CD4-positive, alpha-beta T cell (primary cell): ENCODE results near the gene ADARB2. TPM values are rescaled to one million over a fixed set of nuclear protein-coding genes. Genes with fewer than 3 reads are reported as not detected.
"Not testable (repeated sequence)": the region's sequence is repeated elsewhere in the genome, so short reads cannot be mapped to it uniquely, and the experiment has no call there.

ENCODE experiments used
- ATAC-seq: fragments of 200-7000 bp; cut with Tn5 transposase; one replicate; pipeline ENCODE4 v1.10.0; 2022; ENCODE audit warnings: mild to moderate bottlenecking; ENCODE audit not compliant: poor library complexity
- CTCF ChIA-PET: fragments of 350-600 bp; sonication (Branson Sonifier 250); formaldehyde crosslinking; loops from one replicate; lab custom pipeline; 2021; ENCODE audit warnings: antibody characterized with exemption, inconsistent platforms; lab: Charles Lee
- POLR2A ChIA-PET: fragments of 350-600 bp; sonication (Branson Sonifier 250); formaldehyde crosslinking; loops from one replicate; lab custom pipeline; 2021; ENCODE audit warnings: antibody characterized with exemption, inconsistent platforms; lab: Charles Lee
- DNase-seq, 14 experiments: peaks; one replicate each; pipeline ENCODE4 v3.0.0-alpha.2; 2013 to 2020; ENCODE audit warnings: mixed read lengths in 2 of 14
- H3K27ac ChIP-seq, 2 donors: one replicate each; pipeline versions ENCODE4 v1.5.1 to v1.7.0; 2013; ENCODE audit warnings: low read length in 2 of 2, low read depth in 1 of 2, mild to moderate bottlenecking in 1 of 2
- H3K27me3 ChIP-seq, 2 experiments: 1 replicate in 1 of 2; 2 replicates in 1 of 2; pipeline versions ENCODE4 v1.6.1 to v1.7.0; 2013; ENCODE audit warnings: low read length in 2 of 2, control low read depth in 1 of 2, mild to moderate bottlenecking in 1 of 2, moderate library complexity in 1 of 2; ENCODE audit not compliant: insufficient read depth in 2 of 2, control insufficient read depth in 1 of 2
- H3K36me3 ChIP-seq: one replicate; pipeline ENCODE4 v1.6.1; 2013; ENCODE audit warnings: low read length, control low read depth; ENCODE audit not compliant: insufficient read depth
- H3K4me1 ChIP-seq: one replicate; pipeline ENCODE4 v1.6.1; 2013; ENCODE audit warnings: low read length, control low read depth; ENCODE audit not compliant: insufficient read depth
- H3K4me3 ChIP-seq: one replicate; pipeline ENCODE4 v1.5.1; 2013; ENCODE audit warnings: mild to moderate bottlenecking, low read length, moderate library complexity
- H3K9me3 ChIP-seq, 2 experiments: 1 replicate in 1 of 2; 2 replicates in 1 of 2; pipeline versions ENCODE4 v1.6.1 to v1.7.0; 2013; ENCODE audit warnings: low read length in 2 of 2, mild to moderate bottlenecking in 2 of 2, control low read depth in 1 of 2, moderate library complexity in 1 of 2; ENCODE audit not compliant: control insufficient read depth in 1 of 2, insufficient read depth in 1 of 2
- H3K27ac Mint-ChIP-seq: one replicate; pipeline ENCODE4 v1.8.0; 2020; ENCODE audit warnings: mixed read lengths
- H3K27me3 Mint-ChIP-seq: one replicate; pipeline ENCODE4 v1.8.0; 2021; ENCODE audit warnings: mixed read lengths
- H3K36me3 Mint-ChIP-seq: one replicate; pipeline ENCODE4 v1.8.0; 2021; ENCODE audit warnings: low read depth, mixed read lengths
- H3K4me1 Mint-ChIP-seq: one replicate; pipeline ENCODE4 v1.8.0; 2021; ENCODE audit warnings: low read depth, mixed read lengths
- H3K4me3 Mint-ChIP-seq: one replicate; pipeline ENCODE4 v1.8.0; 2020; ENCODE audit warnings: mild to moderate bottlenecking, mixed read lengths
- H3K9me3 Mint-ChIP-seq: one replicate; pipeline ENCODE4 v1.8.0; 2020; ENCODE audit warnings: mixed read lengths
- intact Hi-C, 2 experiments: fragments of 100-400 bp; cut with DNase I in 1 of 2; cut with micrococcal nuclease in 1 of 2; formaldehyde crosslinking; loops; one replicate each; pipeline versions ENCODE4 v1.15.1 to v1.9.0; 2023 to 2025; cut with DNase I, micrococcal nuclease
- total RNA-seq, 174 experiments: library from RNA in 2 of 174; stranded (reverse) in 2 of 174; gene quantifications; one replicate each; pipeline ENCODE4 v1.2.3 and lab custom pipeline; 2021 to 2026
- TF ChIP-seq, protein P1 (sequence below): fragments of 200-600 bp; IDR thresholded peaks from one replicate; pipeline ENCODE4 v1.8.0; 2022; ENCODE audit warnings: antibody characterized with exemption, mild to moderate bottlenecking

Gene ADARB2
- total RNA-seq, 2 experiments from 2014 or later: 0.14 TPM; not detected in 1

DNA sequence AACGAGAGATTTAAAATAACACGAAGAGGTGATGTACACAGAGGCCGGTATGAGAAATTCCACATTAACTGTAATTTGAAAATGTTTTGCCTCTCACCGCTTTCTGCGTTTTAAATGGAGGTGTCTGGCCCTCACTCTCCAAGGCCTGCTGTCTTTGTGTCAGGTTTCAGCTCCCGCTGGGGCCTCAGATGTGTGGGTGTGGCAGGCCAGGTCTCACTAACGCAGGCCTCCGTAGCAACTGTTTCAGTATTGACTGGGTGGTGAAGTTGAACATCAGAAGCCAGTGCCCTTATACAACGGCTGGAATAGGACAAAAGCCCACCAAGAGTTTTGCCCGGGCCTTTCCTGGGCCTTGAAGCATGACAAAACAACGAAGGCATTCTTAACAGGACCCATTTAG is 303.1 kb downstream of the ADARB2 start:
- Histone ChIP-seq H3K36me3 (no peaks in the 10 kb centered on the region), H3K27me3 (peaks cover 0 to 4% of the 10 kb centered on the region in 2 experiments), H3K27ac (no peak overlapping the region), H3K4me3 (no peak overlapping the region), H3K9me3 (peaks cover 0 to 8% of the 10 kb centered on the region in 2 experiments), H3K4me1 (no peaks in the 10 kb centered on the region)
- Mint-ChIP-seq H3K4me1 (no peaks in the 10 kb centered on the region), H3K27ac (no peak overlapping the region), H3K27me3 (peaks cover 6% of the 10 kb centered on the region), H3K9me3 (peaks cover 5% of the 10 kb centered on the region), H3K4me3 (no peak overlapping the region), H3K36me3 (no peaks in the 10 kb centered on the region)
- TF ChIP-seq, protein P1, sequence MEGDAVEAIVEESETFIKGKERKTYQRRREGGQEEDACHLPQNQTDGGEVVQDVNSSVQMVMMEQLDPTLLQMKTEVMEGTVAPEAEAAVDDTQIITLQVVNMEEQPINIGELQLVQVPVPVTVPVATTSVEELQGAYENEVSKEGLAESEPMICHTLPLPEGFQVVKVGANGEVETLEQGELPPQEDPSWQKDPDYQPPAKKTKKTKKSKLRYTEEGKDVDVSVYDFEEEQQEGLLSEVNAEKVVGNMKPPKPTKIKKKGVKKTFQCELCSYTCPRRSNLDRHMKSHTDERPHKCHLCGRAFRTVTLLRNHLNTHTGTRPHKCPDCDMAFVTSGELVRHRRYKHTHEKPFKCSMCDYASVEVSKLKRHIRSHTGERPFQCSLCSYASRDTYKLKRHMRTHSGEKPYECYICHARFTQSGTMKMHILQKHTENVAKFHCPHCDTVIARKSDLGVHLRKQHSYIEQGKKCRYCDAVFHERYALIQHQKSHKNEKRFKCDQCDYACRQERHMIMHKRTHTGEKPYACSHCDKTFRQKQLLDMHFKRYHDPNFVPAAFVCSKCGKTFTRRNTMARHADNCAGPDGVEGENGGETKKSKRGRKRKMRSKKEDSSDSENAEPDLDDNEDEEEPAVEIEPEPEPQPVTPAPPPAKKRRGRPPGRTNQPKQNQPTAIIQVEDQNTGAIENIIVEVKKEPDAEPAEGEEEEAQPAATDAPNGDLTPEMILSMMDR: no peak
- ATAC-seq (no peak), DNase-seq (no peak)
- CTCF ChIA-PET: no interaction called here
- intact Hi-C loops: no loop called here
- POLR2A ChIA-PET: no interaction called here

DNA sequence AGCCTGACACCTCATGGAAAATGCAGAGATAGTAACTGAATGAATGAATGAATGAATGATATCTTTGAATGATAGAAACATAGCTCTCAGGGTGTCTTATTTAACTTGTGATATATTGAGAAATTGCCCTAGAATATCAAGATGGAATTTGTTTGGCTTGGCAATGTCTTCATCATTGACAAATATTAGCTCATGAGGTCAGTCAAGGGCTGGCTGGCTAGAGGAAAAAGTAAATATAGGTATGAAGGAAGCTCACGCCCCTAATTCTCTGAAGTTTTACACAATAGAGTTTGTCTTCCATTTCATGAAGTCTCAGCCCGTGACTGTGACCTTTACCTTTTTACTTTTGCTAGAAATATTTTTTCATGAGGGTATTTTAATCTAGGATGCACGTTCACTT is 305.2 kb downstream of the ADARB2 start:
- CTCF ChIA-PET: no interaction called here
- TF ChIP-seq, protein P1: no peak
- DNase-seq: no peak
- Mint-ChIP-seq H3K4me1 (no peaks in the 10 kb centered on the region), H3K9me3 (peaks cover 5% of the 10 kb centered on the region), H3K27me3 (peaks cover under 1% of the 10 kb centered on the region), H3K36me3 (no peaks in the 10 kb centered on the region), H3K4me3 (no peak overlapping the region), H3K27ac (no peak overlapping the region)
- Histone ChIP-seq H3K27ac (no peak overlapping the region), H3K27me3 (no peaks in the 10 kb centered on the region), H3K9me3 (peaks cover 0 to 8% of the 10 kb centered on the region in 2 experiments), H3K4me1 (no peaks in the 10 kb centered on the region), H3K36me3 (no peaks in the 10 kb centered on the region), H3K4me3 (no peak overlapping the region)
- POLR2A ChIA-PET: no interaction called here
- intact Hi-C loops: no loop called here
- no peak for ATAC-seq

DNA sequence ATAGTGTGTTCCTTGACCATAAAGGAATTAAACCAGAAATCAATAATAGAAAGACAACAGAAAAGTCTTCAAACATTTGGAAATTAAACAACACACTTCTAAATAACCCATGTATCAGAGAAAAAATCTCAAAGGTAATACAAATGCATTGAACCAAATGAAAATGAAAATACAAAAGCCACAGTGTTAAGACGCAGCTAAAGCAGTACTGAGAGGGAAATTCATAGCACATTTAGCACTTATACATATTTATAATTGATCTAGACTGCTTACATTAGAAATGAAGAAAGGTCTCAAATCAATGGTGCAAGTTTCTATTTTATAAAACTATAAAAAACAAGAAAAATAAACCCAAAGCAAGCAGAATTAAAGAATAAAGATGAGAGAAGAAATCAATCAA is 306.1 kb downstream of the ADARB2 start:
- no peak overlapping the region for H3K27ac Mint-ChIP-seq
- no peak overlapping the region for H3K4me3 Mint-ChIP-seq
- DNase-seq: no peak
- no peak overlapping the region for H3K27ac ChIP-seq
- H3K9me3 Mint-ChIP-seq: peaks cover 5% of the 10 kb centered on the region
- intact Hi-C loops: no loop called here
- no peaks in the 10 kb centered on the region for H3K27me3 ChIP-seq
- H3K36me3 Mint-ChIP-seq: no peaks in the 10 kb centered on the region
- ChIA-PET CTCF (interaction anchor here (1.3 kb wide), 1 partner anchor 10 kb away, joined by 3 read pairs; no protein-coding TSS in a partner anchor), POLR2A (no interaction called here)
- no peaks in the 10 kb centered on the region for H3K4me1 ChIP-seq
- H3K4me3 ChIP-seq: no peak overlapping the region
- H3K4me1 Mint-ChIP-seq: no peaks in the 10 kb centered on the region
- no peaks in the 10 kb centered on the region for H3K27me3 Mint-ChIP-seq
- ATAC-seq: no peak
- peaks cover 6 to 8% of the 10 kb centered on the region in 2 experiments for H3K9me3 ChIP-seq
- TF ChIP-seq, protein P1: no peak
- H3K36me3 ChIP-seq: no peaks in the 10 kb centered on the region

DNA sequence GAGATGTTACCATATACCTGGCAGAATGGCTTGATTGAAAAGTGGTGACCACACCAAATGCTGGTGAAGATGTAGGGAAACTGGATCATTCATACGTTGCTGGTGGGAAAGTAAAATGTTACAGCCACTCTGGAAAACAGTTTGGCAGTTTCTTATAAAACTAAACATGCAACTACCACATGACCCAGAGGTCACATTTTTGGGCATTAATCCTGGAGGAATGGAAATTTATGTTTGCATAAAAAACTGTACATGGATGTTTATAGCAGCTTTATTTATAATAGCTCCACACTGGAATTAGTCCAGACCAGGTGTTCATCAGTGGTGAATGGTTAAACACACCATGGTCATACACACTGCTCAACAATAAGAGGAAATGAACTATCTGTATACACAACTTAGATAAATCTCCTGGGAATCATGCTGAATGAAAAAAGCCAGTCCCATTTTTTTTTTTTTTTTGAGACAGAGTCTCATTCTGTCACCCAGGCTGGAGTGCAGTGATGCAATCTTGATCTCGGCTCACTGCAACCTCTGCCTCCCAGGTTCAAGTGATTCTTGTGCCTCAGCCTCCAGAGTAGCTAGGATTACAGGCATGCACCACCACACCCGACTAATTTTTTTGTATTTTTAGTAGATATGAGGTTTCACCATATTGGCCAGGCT is 309.7 kb downstream of the ADARB2 start:
- H3K9me3 Mint-ChIP-seq, POLR2A ChIA-PET, H3K4me1 ChIP-seq, H3K36me3 Mint-ChIP-seq, H3K9me3 ChIP-seq, CTCF ChIA-PET, H3K27ac ChIP-seq, H3K4me3 ChIP-seq, DNase-seq, H3K4me3 Mint-ChIP-seq, intact Hi-C loops, ATAC-seq, H3K27ac Mint-ChIP-seq, H3K27me3 ChIP-seq, H3K36me3 ChIP-seq, H3K4me1 Mint-ChIP-seq: not testable (repeated sequence)
- H3K27me3 Mint-ChIP-seq: peaks cover 14% of the 10 kb centered on the region
